Suprapubic skin (tissue), 4 donors: ENCODE data around the gene FGD5. TPM values are rescaled to one million over a fixed set of nuclear protein-coding genes. Genes with fewer than 3 reads are reported as not detected.

Experiments used
- DNase-seq, 2 donors: peaks; one replicate each; pipeline ENCODE4 v3.0.0-alpha.2; 2019; ENCODE audit warnings: low spot score in 2 of 2
- H3K27ac ChIP-seq: fragments of 200-600 bp; sonication (generic); one replicate; pipeline ENCODE4 v1.5.1; 2019
- H3K27me3 ChIP-seq: fragments of 200-600 bp; sonication (generic); one replicate; pipeline ENCODE4 v1.5.1; 2019
- H3K36me3 ChIP-seq: fragments of 200-600 bp; sonication (generic); one replicate; pipeline ENCODE4 v1.5.1; 2019
- H3K4me1 ChIP-seq: fragments of 200-600 bp; sonication (generic); one replicate; pipeline ENCODE4 v1.5.1; 2019
- H3K4me3 ChIP-seq: fragments of 200-600 bp; sonication (generic); one replicate; pipeline ENCODE4 v1.5.1; 2019; ENCODE audit warnings: mild to moderate bottlenecking
- H3K9me3 ChIP-seq: fragments of 200-600 bp; sonication (generic); one replicate; pipeline ENCODE4 v1.5.1; 2019
- EP300 ChIP-seq: sonication (generic); formaldehyde crosslinking; IDR thresholded peaks from one replicate; pipeline ENCODE4 v1.6.1; 2017; ENCODE audit warnings: antibody characterized with exemption
- POLR2A ChIP-seq, 2 donors: fragments of 450-650 bp; IDR thresholded peaks; one replicate each; pipeline ENCODE4 v1.6.1; 2017; ENCODE audit warnings: antibody characterized with exemption in 2 of 2, mild to moderate bottlenecking in 2 of 2, moderate library complexity in 2 of 2
- POLR2AphosphoS5 ChIP-seq, 3 donors: sonication (generic); formaldehyde crosslinking; IDR thresholded peaks; one replicate each; pipeline ENCODE4 v1.6.1; 2017; ENCODE audit warnings: antibody characterized with exemption in 3 of 3
- WGBS: methylation state at CpG from one replicate; pipeline ENCODE4 v1.1.5; 2018; 5-methylcytosine and 5-hydroxymethylcytosine counted together
- total RNA-seq, 4 donors: library from RNA; depleted of rRNA; stranded (reverse); fragments of >200 nt; gene quantifications; one replicate each; pipeline ENCODE4 v1.1.0, GENCODE V29; 2016
- TF ChIP-seq, protein P1 (sequence below), 2 donors: fragments of 200-600 bp in 1 of 2; fragments of 450-650 bp in 1 of 2; sonication (generic) in 1 of 2; IDR thresholded peaks; one replicate each; pipeline ENCODE4 v1.5.1; 2016 to 2019; ENCODE audit warnings: antibody characterized with exemption in 2 of 2, mild to moderate bottlenecking in 1 of 2, moderate library complexity in 1 of 2

The FGD5 gene
- total RNA-seq, 4 donors from 2014 or later, result 2.8 to 15.5 (median 7.1) TPM

DNA sequence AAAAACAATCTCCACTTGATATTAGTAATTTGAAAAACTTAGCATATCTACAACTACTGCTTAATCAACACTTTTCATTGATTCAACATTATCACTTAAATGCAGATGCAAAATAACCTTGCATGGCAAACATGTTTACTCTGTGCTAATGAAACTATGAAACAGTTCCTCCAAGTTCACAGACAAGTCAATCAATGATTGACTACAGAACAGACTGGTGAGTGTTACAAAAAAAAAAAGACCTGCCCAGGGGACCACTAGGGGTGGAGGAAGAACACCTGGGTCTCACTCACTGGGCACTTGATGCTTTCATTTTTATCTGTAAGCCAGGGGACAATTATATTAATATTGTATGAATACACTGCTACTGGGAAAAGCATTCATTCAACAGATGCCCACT lies 124.3 kb downstream of the FGD5 start:
- Histone ChIP-seq H3K4me1 (peaks cover 21% of the 10 kb centered on the region), H3K27me3 (no peaks in the 10 kb centered on the region), H3K36me3 (peaks cover 25% of the 10 kb centered on the region), H3K4me3 (no peak overlapping the region), H3K9me3 (no peaks in the 10 kb centered on the region), H3K27ac (no peak overlapping the region)
- no peak for DNase-seq
- TF ChIP-seq EP300, result no peak
- TF ChIP-seq, protein P1, sequence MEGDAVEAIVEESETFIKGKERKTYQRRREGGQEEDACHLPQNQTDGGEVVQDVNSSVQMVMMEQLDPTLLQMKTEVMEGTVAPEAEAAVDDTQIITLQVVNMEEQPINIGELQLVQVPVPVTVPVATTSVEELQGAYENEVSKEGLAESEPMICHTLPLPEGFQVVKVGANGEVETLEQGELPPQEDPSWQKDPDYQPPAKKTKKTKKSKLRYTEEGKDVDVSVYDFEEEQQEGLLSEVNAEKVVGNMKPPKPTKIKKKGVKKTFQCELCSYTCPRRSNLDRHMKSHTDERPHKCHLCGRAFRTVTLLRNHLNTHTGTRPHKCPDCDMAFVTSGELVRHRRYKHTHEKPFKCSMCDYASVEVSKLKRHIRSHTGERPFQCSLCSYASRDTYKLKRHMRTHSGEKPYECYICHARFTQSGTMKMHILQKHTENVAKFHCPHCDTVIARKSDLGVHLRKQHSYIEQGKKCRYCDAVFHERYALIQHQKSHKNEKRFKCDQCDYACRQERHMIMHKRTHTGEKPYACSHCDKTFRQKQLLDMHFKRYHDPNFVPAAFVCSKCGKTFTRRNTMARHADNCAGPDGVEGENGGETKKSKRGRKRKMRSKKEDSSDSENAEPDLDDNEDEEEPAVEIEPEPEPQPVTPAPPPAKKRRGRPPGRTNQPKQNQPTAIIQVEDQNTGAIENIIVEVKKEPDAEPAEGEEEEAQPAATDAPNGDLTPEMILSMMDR (IDR thresholded peaks at IDR 0.05), result no peak
- TF ChIP-seq POLR2AphosphoS5 (IDR thresholded peaks at IDR 0.05), result no peak
- no peak for TF ChIP-seq POLR2A (IDR thresholded peaks at IDR 0.05)

DNA sequence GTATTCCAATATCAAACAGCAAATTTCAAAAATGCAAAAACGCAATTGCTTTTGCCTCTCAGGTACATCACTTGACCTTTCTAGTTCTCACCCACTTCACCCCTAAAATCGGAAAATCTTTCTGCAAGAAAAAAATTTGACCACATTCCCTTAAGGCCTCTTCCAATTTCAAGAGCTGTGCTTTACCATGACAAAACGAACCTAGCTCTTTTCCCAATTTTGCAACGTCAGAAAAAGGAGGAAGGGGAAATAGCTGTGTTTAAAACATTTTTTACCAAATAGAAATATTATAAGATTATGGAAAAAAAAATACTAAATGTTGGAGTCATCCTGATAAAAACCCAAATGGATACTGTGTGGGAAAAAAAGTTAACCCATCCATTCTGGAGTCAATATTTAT lies 127.5 kb downstream of the FGD5 start:
- TF ChIP-seq POLR2AphosphoS5 (IDR thresholded peaks at IDR 0.05) (no peak), POLR2A (IDR thresholded peaks at IDR 0.05) (no peak), EP300 (no peak)
- TF ChIP-seq, protein P1 (IDR thresholded peaks at IDR 0.05), result no peak
- Histone ChIP-seq H3K4me1 (peaks cover 40% of the 10 kb centered on the region), H3K36me3 (peaks cover 25% of the 10 kb centered on the region), H3K9me3 (no peaks in the 10 kb centered on the region), H3K4me3 (peak overlapping the region; percentile 97), H3K27me3 (no peaks in the 10 kb centered on the region), H3K27ac (peak overlapping the region; percentile 100)
- DNase-seq, result no peak
- WGBS, result 25% methylated on average over 4 of the region's 4 CpGs

GRCh38 chr3:14946739-14947099 lies 128.0 kb downstream of the FGD5 start:
- TF ChIP-seq EP300 (no peak), POLR2A (IDR thresholded peaks at IDR 0.05) (no peak), POLR2AphosphoS5 (IDR thresholded peaks at IDR 0.05) (no peak)
- TF ChIP-seq, protein P1 (IDR thresholded peaks at IDR 0.05), result no peak
- Histone ChIP-seq H3K36me3 (peaks cover 25% of the 10 kb centered on the region), H3K4me3 (peak overlapping the region; percentile 97), H3K4me1 (peaks cover 42% of the 10 kb centered on the region), H3K9me3 (no peaks in the 10 kb centered on the region), H3K27ac (peak overlapping the region; percentile 100), H3K27me3 (no peaks in the 10 kb centered on the region)
- WGBS, result under 1% methylated on average over 8 of the region's 8 CpGs
- no peak for DNase-seq

DNA sequence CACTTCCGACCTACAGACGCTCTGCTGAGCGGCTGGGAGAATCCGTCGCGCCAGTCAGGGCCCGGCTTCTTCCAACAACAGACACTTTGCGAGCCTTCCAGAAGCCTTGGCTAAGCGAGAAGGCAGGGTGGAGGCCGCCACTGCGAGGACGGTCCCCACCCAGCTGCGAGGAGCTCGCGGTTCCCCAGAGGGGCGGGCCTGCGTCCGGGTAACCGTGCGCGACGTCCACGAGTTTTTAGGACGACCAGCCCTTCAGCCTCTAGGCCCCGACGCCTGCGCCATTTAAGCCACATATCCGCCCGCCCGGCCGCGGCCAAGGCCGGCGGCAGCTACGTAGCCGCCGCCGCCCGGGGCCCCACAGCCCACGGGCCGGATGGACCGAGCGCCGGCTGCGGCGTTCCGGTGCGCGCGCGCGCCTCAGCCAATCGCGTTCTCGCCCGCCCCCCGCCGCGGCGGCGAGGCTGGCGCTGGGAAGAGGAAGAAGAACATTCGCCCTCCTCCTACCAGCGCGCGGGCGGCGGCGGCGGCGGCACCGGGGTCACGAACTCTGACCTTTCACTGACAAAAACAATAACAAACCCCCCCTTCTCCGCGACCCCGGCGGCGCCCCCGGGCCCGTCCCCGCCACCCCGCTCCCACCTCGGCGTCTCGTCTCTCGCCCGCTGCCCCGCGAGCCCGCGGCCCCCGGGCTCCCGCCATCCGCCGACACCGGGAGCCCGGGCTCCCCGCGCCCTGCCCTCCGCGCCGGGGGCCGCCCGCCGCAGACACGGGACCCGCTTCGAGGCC lies 128.5 kb downstream of the FGD5 start, which contains the start of gene NR2C2:
NR2C2 (plus strand) TSS at position 484 of the 786 bp plus-strand sequence. CDS start 56,332 bp downstream, outside the sequence.
- H3K4me3 ChIP-seq, result peak within 1 kb of the TSS; percentile 97
- DNase-seq, result peak; percentile 92 to 94
- H3K27ac ChIP-seq, result peak within 1 kb of the TSS; percentile 100
- H3K36me3 ChIP-seq, result peaks cover 25% of the 10 kb centered on the region
- 1% methylated on average over 13 of the region's 108 CpGs for WGBS
- TF ChIP-seq POLR2AphosphoS5 (IDR thresholded peaks at IDR 0.05) (peak in 2 of 3 donors; percentile 53 to 65), EP300 (no peak), POLR2A (IDR thresholded peaks at IDR 0.05) (peak; percentile 68 to 94)
- TF ChIP-seq, protein P1 (IDR thresholded peaks at IDR 0.05), result no peak
- no peaks in the 10 kb centered on the region for H3K27me3 ChIP-seq
- peaks cover 42% of the 10 kb centered on the region for H3K4me1 ChIP-seq
- no peaks in the 10 kb centered on the region for H3K9me3 ChIP-seq

DNA sequence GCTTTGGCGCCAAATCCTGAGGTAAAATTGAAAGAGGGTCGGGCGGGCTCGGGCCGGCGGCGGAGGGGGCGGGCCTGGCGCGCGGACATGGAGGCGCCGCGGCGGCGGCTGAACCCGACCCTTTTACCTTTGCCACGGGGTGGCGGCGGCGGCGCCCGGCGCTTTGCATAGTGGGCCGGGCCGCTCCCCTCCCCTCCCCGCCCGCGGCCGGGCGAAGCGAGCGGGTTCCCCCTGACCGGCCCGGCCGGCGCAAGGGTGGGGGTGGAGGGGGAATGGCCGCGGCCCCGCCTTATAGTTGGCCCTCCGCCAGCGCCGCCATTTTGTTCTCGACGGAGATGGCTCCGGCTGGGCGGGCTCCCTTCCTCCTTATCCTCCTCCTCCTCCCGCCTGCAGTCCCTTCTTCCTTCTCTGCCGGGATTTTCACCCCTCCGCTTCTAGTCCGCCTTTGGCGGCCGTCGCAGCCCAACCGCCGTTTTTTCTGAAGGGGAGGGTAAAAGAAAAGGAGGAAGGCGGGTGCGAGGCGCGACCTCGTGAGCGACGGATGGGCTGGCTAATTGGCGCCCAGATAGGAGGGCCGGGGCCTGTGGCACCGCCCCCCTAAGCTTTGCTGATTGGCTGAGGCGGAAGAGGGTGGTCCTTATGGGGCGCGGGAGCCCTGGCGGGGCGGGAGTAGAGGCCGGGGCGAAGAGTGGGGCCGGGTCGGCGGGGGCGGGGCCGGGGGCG lies 129.3 kb downstream of the FGD5 start:
- Histone ChIP-seq H3K4me3 (peak overlapping the region; percentile 97), H3K27ac (peak overlapping the region; percentile 100), H3K4me1 (peaks cover 42% of the 10 kb centered on the region), H3K9me3 (no peaks in the 10 kb centered on the region), H3K27me3 (no peaks in the 10 kb centered on the region), H3K36me3 (peaks cover 23% of the 10 kb centered on the region)
- peak; percentile 97 to 98 for DNase-seq
- WGBS, result 1% methylated on average over 30 of the region's 79 CpGs
- peak in 2 of 3 donors; percentile 51 to 83 for TF ChIP-seq POLR2AphosphoS5 (IDR thresholded peaks at IDR 0.05)
- no peak for TF ChIP-seq POLR2A (IDR thresholded peaks at IDR 0.05)
- TF ChIP-seq EP300, result no peak
- TF ChIP-seq, protein P1 (IDR thresholded peaks at IDR 0.05), result no peak
